ENCODE results near the gene SCARB1. TPM values are rescaled to one million over a fixed set of nuclear protein-coding genes. Genes with fewer than 3 reads are reported as not detected.

The SCARB1 gene
- total RNA-seq, 1 experiment from 2014 or later = 106 TPM

DNA sequence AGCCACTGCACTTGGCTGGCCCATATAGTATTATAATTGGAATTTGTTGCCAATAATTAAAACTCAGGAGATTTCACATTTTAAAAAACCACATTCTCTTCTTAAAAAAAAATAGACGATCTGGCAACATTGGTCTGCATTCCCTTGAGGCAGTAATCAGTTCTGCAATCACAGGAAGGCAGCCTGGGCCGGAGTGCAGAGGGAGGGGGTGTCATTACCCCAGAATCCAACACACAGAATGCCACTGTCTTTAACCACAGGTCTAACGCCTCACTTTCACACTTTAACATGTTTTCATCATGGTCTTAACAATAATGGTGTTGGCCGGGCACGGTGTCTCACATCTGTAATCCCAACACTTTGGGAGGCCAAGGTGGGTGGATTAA is 100.1 kb downstream of the SCARB1 start:
- intact Hi-C loops (cut with micrococcal nuclease; ENCODE audit: unreplicated experiment) = loop anchor here (10.0 kb wide), 1 partner anchor 529 kb away; no protein-coding TSS in a partner anchor
- DNase-seq = no peak
- no peak overlapping the region for H3K4me3 ChIP-seq (ENCODE audit: low read depth, low read length)
- CTCF ChIA-PET = interaction anchor here (1.3 kb wide), 1 partner anchor 17 kb away, joined by 4 read pairs; no protein-coding TSS in a partner anchor
- Mint-ChIP-seq H3K9me3 (ENCODE audit: unreplicated experiment) (peaks cover 18% of the 10 kb centered on the region), H3K4me1 (ENCODE audit: low read depth, unreplicated experiment) (peaks cover 10% of the 10 kb centered on the region), H3K27ac (ENCODE audit: unreplicated experiment) (no peak overlapping the region), H3K27me3 (ENCODE audit: insufficient read depth, unreplicated experiment) (no peaks in the 10 kb centered on the region), H3K4me3 (ENCODE audit: unreplicated experiment) (no peak overlapping the region), H3K36me3 (ENCODE audit: insufficient read depth, unreplicated experiment) (no peaks in the 10 kb centered on the region)
- POLR2A ChIA-PET = no interaction called here
- BruUV-seq (replicated peaks) = no TSS peak
- H3K4me1 ChIP-seq = no peaks in the 10 kb centered on the region
- H3K27me3 ChIP-seq (replicated peaks; ENCODE audit: control insufficient read depth, insufficient read depth, low read length) = no peaks in the 10 kb centered on the region
- peaks cover 10% of the 10 kb centered on the region for H3K9me3 ChIP-seq
- H3K36me3 ChIP-seq (ENCODE audit: control insufficient read depth, insufficient read depth, low read length) = no peaks in the 10 kb centered on the region
- TF ChIP-seq, protein P1, sequence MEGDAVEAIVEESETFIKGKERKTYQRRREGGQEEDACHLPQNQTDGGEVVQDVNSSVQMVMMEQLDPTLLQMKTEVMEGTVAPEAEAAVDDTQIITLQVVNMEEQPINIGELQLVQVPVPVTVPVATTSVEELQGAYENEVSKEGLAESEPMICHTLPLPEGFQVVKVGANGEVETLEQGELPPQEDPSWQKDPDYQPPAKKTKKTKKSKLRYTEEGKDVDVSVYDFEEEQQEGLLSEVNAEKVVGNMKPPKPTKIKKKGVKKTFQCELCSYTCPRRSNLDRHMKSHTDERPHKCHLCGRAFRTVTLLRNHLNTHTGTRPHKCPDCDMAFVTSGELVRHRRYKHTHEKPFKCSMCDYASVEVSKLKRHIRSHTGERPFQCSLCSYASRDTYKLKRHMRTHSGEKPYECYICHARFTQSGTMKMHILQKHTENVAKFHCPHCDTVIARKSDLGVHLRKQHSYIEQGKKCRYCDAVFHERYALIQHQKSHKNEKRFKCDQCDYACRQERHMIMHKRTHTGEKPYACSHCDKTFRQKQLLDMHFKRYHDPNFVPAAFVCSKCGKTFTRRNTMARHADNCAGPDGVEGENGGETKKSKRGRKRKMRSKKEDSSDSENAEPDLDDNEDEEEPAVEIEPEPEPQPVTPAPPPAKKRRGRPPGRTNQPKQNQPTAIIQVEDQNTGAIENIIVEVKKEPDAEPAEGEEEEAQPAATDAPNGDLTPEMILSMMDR (IDR thresholded peaks at IDR 0.05; ENCODE audit: insufficient read depth in 1 of 2, low read depth in 1 of 2, low read length in 1 of 2, severe bottlenecking in 1 of 2, unreplicated experiment in 1 of 2) = no peak

DNA sequence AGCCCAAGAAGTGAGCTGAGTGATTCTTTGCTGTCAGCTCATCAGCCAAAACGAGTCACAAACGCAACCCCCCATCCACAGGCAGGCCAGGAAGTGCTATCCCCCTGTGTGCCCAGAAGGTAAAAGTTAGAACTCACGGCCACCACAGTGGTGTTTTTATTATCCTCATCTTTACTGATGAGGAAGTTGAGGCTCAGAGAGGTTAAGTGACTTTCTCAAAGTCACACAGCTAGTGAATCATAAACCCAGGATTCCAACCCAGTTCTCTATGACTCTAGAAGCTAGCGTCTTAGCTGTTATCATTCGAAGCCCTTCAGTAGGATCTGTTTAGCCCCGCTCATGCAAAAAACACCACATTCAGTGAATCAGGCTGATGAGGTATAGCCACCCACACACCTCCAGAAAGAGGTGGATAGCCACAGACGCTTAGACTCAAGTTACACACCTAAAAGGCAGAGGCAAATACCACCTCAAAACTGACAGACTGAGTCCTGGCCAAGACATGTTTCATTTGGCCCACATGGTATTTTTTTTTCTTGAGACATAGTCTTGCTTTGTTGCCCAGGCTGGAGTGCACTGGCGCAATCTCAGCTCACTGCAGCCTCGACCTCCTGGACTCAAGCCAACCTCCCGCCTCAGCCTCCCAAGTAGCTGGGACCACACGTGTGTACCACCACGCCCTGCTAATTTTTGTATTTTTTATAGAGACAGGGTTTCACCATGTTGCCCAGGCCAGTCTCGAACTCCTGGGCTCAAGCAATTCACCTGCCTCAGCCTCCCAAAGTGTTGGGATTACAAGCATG is 100.7 kb downstream of the SCARB1 start:
- DNase-seq = no peak
- TF ChIP-seq, protein P1 (IDR thresholded peaks at IDR 0.05; ENCODE audit: insufficient read depth in 1 of 2, low read depth in 1 of 2, low read length in 1 of 2, severe bottlenecking in 1 of 2, unreplicated experiment in 1 of 2) = no peak
- Mint-ChIP-seq H3K4me1 (ENCODE audit: low read depth, unreplicated experiment) (peaks cover 6% of the 10 kb centered on the region), H3K4me3 (ENCODE audit: unreplicated experiment) (no peak overlapping the region), H3K27me3 (ENCODE audit: insufficient read depth, unreplicated experiment) (no peaks in the 10 kb centered on the region), H3K9me3 (ENCODE audit: unreplicated experiment) (peaks cover 19% of the 10 kb centered on the region), H3K36me3 (ENCODE audit: insufficient read depth, unreplicated experiment) (no peaks in the 10 kb centered on the region), H3K27ac (ENCODE audit: unreplicated experiment) (no peak overlapping the region)
- BruUV-seq (replicated peaks) = no TSS peak
- intact Hi-C loops (cut with micrococcal nuclease; ENCODE audit: unreplicated experiment) = loop anchor here (10.0 kb wide), 1 partner anchor 528 kb away; no protein-coding TSS in a partner anchor
- no peaks in the 10 kb centered on the region for H3K27me3 ChIP-seq (replicated peaks; ENCODE audit: control insufficient read depth, insufficient read depth, low read length)
- peaks cover 10% of the 10 kb centered on the region for H3K9me3 ChIP-seq
- no peaks in the 10 kb centered on the region for H3K36me3 ChIP-seq (ENCODE audit: control insufficient read depth, insufficient read depth, low read length)
- POLR2A ChIA-PET = no interaction called here
- no peaks in the 10 kb centered on the region for H3K4me1 ChIP-seq
- no peak overlapping the region for H3K4me3 ChIP-seq (ENCODE audit: low read depth, low read length)
- CTCF ChIA-PET = no interaction called here

DNA sequence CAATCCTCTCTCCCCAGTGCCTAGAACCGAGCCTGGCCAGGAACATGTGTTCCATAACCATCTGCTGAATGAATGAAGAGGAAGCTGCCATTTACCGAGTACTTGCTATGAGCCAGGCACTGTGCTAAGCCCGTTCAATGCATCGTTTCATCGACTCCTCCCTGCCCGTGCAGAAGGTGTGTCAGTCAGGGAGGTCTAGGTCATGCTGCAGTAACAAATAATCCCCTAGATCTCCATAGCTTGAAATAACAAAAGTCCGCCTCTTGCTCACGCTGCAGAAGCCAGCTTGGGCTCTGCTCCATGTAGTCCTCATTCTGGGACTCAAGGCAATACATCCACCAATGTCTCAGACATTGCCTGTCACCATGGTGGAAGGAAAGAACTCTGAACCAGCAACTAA is 101.3 kb downstream of the SCARB1 start:
- H3K4me1 ChIP-seq = no peaks in the 10 kb centered on the region
- intact Hi-C loops (cut with micrococcal nuclease; ENCODE audit: unreplicated experiment) = loop anchor here (10.0 kb wide), 1 partner anchor 528 kb away; no protein-coding TSS in a partner anchor
- CTCF ChIA-PET = no interaction called here
- no TSS peak for BruUV-seq (replicated peaks)
- no peaks in the 10 kb centered on the region for H3K27me3 ChIP-seq (replicated peaks; ENCODE audit: control insufficient read depth, insufficient read depth, low read length)
- DNase-seq = no peak
- no peak overlapping the region for H3K4me3 ChIP-seq (ENCODE audit: low read depth, low read length)
- Mint-ChIP-seq H3K4me3 (ENCODE audit: unreplicated experiment) (no peak overlapping the region), H3K27ac (ENCODE audit: unreplicated experiment) (no peak overlapping the region), H3K27me3 (ENCODE audit: insufficient read depth, unreplicated experiment) (peaks cover 3% of the 10 kb centered on the region), H3K36me3 (ENCODE audit: insufficient read depth, unreplicated experiment) (no peaks in the 10 kb centered on the region), H3K4me1 (ENCODE audit: low read depth, unreplicated experiment) (peaks cover 6% of the 10 kb centered on the region), H3K9me3 (ENCODE audit: unreplicated experiment) (peaks cover 25% of the 10 kb centered on the region)
- H3K9me3 ChIP-seq = peaks cover 10% of the 10 kb centered on the region
- TF ChIP-seq, protein P1 (IDR thresholded peaks at IDR 0.05; ENCODE audit: insufficient read depth in 1 of 2, low read depth in 1 of 2, low read length in 1 of 2, severe bottlenecking in 1 of 2, unreplicated experiment in 1 of 2) = no peak
- POLR2A ChIA-PET = no interaction called here
- no peaks in the 10 kb centered on the region for H3K36me3 ChIP-seq (ENCODE audit: control insufficient read depth, insufficient read depth, low read length)
